ENCODE measurements around the gene MARCHF3. TPM values are rescaled to one million over a fixed set of nuclear protein-coding genes. Genes with fewer than 3 reads are reported as not detected.
A peak's percentile ranks its signal among the peaks of the same experiment; 100 is the strongest.

The MARCHF3 gene
- polyA plus RNA-seq, 3 donors from 2014 or later: 2.6 to 4.6 (median 3.4) TPM

- DNase-seq: no peak
- no peaks in the 10 kb centered on the region for H3K4me1 Mint-ChIP-seq
- no peak overlapping the region for H3K4me3 Mint-ChIP-seq
- H3K9me3 Mint-ChIP-seq: no peaks in the 10 kb centered on the region
- peaks cover 19 to 29% (median 24%) of the 10 kb centered on the region in 3 donors for H3K36me3 Mint-ChIP-seq
- peak overlapping the region in 4 of 6 donors; percentile 15 to 62 (median 36) for H3K27ac Mint-ChIP-seq
- no peaks in the 10 kb centered on the region for H3K27me3 Mint-ChIP-seq (ENCODE audit: low read depth in 3 of 3)
Measured at GRCh38 chr5:126826619-126827215, 203.6 kb downstream of the MARCHF3 start.

- Mint-ChIP-seq H3K4me3 (no peak overlapping the region), H3K9me3 (no peaks in the 10 kb centered on the region), H3K4me1 (peaks cover 15 to 28% of the 10 kb centered on the region in 2 donors), H3K27me3 (ENCODE audit: low read depth in 3 of 3) (peaks cover 0 to 5% (median 4%) of the 10 kb centered on the region in 3 donors), H3K27ac (no peak overlapping the region), H3K36me3 (peaks cover 5 to 18% (median 11%) of the 10 kb centered on the region in 3 donors)
- DNase-seq: no peak
Measured at GRCh38 chr5:126819253-126819652, 211.1 kb downstream of the MARCHF3 start.

- no peak overlapping the region for H3K4me3 Mint-ChIP-seq
- peak overlapping the region in 3 of 6 donors; percentile 35 to 84 (median 56) for H3K27ac Mint-ChIP-seq
- peaks cover 5 to 22% (median 11%) of the 10 kb centered on the region in 3 donors for H3K36me3 Mint-ChIP-seq
- peaks cover 0 to 5% (median 4%) of the 10 kb centered on the region in 3 donors for H3K27me3 Mint-ChIP-seq (ENCODE audit: low read depth in 3 of 3)
- peaks cover 17 to 28% of the 10 kb centered on the region in 2 donors for H3K4me1 Mint-ChIP-seq
- no peak for DNase-seq
- no peaks in the 10 kb centered on the region for H3K9me3 Mint-ChIP-seq
Measured at GRCh38 chr5:126818736-126819135, 211.6 kb downstream of the MARCHF3 start.

Other genes starting within 250 kb of the MARCHF3 start
- 10 to 100 TPM in 1 of 3 donors, 1 to 10 TPM in 2; 9.0 to 12.5 (median 9.3) TPM for gene C5orf63, start 42.9 kb upstream of the MARCHF3 start, polyA plus RNA-seq